Loucy (cell line): ENCODE data around the gene RAD51B.

Experiments
- EZH2phosphoT487 ChIP-seq: fragments of 200-600 bp; IDR thresholded peaks from 2 replicates; pipeline ENCODE4 v1.6.1; 2018; ENCODE audit warnings: antibody characterized with exemption, mild to moderate bottlenecking, moderate library complexity, borderline replicate concordance
- TF ChIP-seq, protein P1 (sequence below): fragments of 200-600 bp; sonication (generic); conservative IDR thresholded peaks from 2 replicates; pipeline ENCODE4 v1.5.1; 2014; ENCODE audit warnings: mild to moderate bottlenecking, antibody characterized with exemption, low read length

- no peak for TF ChIP-seq EZH2phosphoT487
- TF ChIP-seq, protein P1, sequence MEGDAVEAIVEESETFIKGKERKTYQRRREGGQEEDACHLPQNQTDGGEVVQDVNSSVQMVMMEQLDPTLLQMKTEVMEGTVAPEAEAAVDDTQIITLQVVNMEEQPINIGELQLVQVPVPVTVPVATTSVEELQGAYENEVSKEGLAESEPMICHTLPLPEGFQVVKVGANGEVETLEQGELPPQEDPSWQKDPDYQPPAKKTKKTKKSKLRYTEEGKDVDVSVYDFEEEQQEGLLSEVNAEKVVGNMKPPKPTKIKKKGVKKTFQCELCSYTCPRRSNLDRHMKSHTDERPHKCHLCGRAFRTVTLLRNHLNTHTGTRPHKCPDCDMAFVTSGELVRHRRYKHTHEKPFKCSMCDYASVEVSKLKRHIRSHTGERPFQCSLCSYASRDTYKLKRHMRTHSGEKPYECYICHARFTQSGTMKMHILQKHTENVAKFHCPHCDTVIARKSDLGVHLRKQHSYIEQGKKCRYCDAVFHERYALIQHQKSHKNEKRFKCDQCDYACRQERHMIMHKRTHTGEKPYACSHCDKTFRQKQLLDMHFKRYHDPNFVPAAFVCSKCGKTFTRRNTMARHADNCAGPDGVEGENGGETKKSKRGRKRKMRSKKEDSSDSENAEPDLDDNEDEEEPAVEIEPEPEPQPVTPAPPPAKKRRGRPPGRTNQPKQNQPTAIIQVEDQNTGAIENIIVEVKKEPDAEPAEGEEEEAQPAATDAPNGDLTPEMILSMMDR, result no peak
Measured at GRCh38 chr14:68239988-68240771, 420.6 kb downstream of the RAD51B start.
